ENCODE results near the gene SMIM9. TPM values are rescaled to one million over a fixed set of nuclear protein-coding genes. Genes with fewer than 3 reads are reported as not detected.
"Not testable (repeated sequence)": the region's sequence is repeated elsewhere in the genome, so short reads cannot be mapped to it uniquely, and the experiment has no call there.

The SMIM9 gene
- total and polyA plus RNA-seq, 4 donors = 0.28 TPM; not detected in 3

DNA sequence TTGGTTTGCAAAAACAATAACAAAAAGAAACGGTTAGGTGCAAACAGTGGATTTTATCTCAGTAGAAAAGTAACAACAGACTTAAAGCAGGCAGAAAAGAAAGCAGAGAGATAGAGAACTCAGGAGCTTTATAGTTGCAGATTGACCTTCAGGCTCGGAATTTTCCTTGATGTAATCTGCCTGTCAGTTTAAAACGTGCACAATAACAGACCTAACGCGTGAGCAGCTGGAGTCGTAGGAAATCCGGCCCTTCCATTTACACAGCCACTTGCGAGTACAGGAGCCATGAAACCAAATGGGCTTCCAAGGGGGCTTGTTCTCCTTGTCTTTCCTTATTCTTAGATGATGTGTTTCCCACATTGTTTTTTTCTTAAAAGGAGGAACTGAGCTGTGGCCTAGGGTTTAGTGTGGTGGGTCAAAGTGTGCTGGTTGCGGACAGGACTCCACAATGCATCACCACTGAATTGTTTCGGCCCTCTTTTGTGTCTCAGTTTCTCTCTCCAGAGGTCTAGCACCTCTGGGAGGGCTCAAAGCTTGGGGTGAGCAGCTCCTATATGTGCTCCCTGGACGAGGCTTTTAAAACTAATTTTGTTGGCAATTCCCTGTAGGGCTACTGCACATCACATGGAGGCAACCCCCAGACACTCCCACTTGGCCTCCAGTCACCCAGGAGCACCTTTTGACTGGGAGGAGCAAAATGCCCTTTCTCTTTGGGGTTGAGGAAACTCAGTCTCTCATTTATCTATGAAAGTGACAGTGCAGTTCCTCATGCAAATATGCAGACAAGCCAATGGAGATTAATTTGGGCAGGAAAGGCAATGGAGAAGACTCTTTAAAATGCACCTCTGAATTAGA is 15.3 kb downstream of the SMIM9 start:
- H3K9ac ChIP-seq (ENCODE audit: insufficient read depth in 1 of 2, low read length in 2 of 2) = no peak overlapping the region
- WGBS, 2 donors = 65 to 70% methylated on average over 10 to 11 of the region's 11 CpGs
- H3K27me3 ChIP-seq (ENCODE audit: control insufficient read depth in 3 of 3, insufficient read depth in 3 of 3, low read length in 2 of 3) = no peaks in the 10 kb centered on the region
- no peak overlapping the region for H3K4me3 ChIP-seq
- no peaks in the 10 kb centered on the region for H3K36me3 ChIP-seq (ENCODE audit: control insufficient read depth in 4 of 4, insufficient read depth in 4 of 4, low read length in 4 of 4)
- no peaks in the 10 kb centered on the region for H3K4me1 ChIP-seq (ENCODE audit: control insufficient read depth in 5 of 5, insufficient read depth in 5 of 5, low read length in 5 of 5)
- no peaks in the 10 kb centered on the region for H3K9me3 ChIP-seq (ENCODE audit: control insufficient read depth in 4 of 4, insufficient read depth in 3 of 4, low read length in 3 of 4)
- ATAC-seq (ENCODE audit: insufficient read depth, low FRiP score) (no peak), DNase-seq (peak in 1 of 3 donors; percentile 30)
- H3K27ac ChIP-seq (ENCODE audit: low read depth in 1 of 2, low read length in 1 of 2) = no peak overlapping the region
- TF ChIP-seq, protein P1, sequence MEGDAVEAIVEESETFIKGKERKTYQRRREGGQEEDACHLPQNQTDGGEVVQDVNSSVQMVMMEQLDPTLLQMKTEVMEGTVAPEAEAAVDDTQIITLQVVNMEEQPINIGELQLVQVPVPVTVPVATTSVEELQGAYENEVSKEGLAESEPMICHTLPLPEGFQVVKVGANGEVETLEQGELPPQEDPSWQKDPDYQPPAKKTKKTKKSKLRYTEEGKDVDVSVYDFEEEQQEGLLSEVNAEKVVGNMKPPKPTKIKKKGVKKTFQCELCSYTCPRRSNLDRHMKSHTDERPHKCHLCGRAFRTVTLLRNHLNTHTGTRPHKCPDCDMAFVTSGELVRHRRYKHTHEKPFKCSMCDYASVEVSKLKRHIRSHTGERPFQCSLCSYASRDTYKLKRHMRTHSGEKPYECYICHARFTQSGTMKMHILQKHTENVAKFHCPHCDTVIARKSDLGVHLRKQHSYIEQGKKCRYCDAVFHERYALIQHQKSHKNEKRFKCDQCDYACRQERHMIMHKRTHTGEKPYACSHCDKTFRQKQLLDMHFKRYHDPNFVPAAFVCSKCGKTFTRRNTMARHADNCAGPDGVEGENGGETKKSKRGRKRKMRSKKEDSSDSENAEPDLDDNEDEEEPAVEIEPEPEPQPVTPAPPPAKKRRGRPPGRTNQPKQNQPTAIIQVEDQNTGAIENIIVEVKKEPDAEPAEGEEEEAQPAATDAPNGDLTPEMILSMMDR (IDR thresholded peaks at IDR 0.05; ENCODE audit: control extremely low read depth, extremely low read depth) = no peak

DNA sequence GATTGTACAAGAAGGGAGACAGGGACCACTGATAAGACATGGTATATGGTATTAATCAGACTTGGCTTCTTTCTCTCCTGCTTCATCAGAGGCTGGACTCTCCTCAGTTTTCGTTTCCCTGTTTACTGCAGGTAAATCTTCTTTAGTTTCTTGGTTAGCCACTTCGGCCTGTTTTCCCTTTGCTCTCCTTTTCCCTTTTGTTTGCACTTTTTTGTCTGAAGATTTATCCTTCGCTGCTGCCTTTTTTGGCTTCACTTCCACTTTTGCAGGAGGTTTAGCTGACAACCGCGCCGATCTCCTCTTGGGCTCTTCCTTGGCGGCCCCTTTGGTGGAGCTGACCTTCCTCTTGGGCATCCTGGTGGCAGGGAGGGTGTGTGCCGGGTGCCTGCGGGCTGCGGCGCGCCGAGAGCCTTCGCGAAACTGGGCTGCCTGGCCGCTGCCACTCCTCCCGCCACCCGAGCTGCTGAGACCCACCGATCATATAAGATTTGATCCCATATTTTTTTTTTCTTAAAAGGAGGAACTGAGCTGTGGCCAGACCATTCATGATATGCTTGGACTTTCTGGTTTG is 17.3 kb downstream of the SMIM9 start:
- H3K9me3 ChIP-seq (ENCODE audit: control insufficient read depth in 4 of 4, insufficient read depth in 3 of 4, low read length in 3 of 4) = not testable (repeated sequence)

GRCh38 chrX:154816326-154816898 is 18.1 kb downstream of the SMIM9 start:
- not testable (repeated sequence) for H3K4me1 ChIP-seq (ENCODE audit: control insufficient read depth in 5 of 5, insufficient read depth in 5 of 5, low read length in 5 of 5); H3K27me3 ChIP-seq (ENCODE audit: control insufficient read depth in 3 of 3, insufficient read depth in 3 of 3, low read length in 2 of 3); H3K4me3 ChIP-seq; ATAC-seq (ENCODE audit: insufficient read depth, low FRiP score); H3K36me3 ChIP-seq (ENCODE audit: control insufficient read depth in 4 of 4, insufficient read depth in 4 of 4, low read length in 4 of 4); H3K9ac ChIP-seq (ENCODE audit: insufficient read depth in 1 of 2, low read length in 2 of 2); H3K27ac ChIP-seq (ENCODE audit: low read depth in 1 of 2, low read length in 1 of 2); H3K9me3 ChIP-seq (ENCODE audit: control insufficient read depth in 4 of 4, insufficient read depth in 3 of 4, low read length in 3 of 4); DNase-seq
- WGBS, 2 donors = 75 to 76% methylated on average over 4 of the region's 4 CpGs

More for the DNA sequence above, 17.3 kb downstream of the SMIM9 start:
- H3K27me3 ChIP-seq (ENCODE audit: control insufficient read depth in 3 of 3, insufficient read depth in 3 of 3, low read length in 2 of 3); ATAC-seq (ENCODE audit: insufficient read depth, low FRiP score); H3K27ac ChIP-seq (ENCODE audit: low read depth in 1 of 2, low read length in 1 of 2); DNase-seq; H3K4me1 ChIP-seq (ENCODE audit: control insufficient read depth in 5 of 5, insufficient read depth in 5 of 5, low read length in 5 of 5); H3K4me3 ChIP-seq; H3K36me3 ChIP-seq (ENCODE audit: control insufficient read depth in 4 of 4, insufficient read depth in 4 of 4, low read length in 4 of 4); H3K9ac ChIP-seq (ENCODE audit: insufficient read depth in 1 of 2, low read length in 2 of 2): not testable (repeated sequence)
- 92 to 99% methylated on average over 13 to 19 of the region's 19 CpGs for WGBS, 2 donors

DNA sequence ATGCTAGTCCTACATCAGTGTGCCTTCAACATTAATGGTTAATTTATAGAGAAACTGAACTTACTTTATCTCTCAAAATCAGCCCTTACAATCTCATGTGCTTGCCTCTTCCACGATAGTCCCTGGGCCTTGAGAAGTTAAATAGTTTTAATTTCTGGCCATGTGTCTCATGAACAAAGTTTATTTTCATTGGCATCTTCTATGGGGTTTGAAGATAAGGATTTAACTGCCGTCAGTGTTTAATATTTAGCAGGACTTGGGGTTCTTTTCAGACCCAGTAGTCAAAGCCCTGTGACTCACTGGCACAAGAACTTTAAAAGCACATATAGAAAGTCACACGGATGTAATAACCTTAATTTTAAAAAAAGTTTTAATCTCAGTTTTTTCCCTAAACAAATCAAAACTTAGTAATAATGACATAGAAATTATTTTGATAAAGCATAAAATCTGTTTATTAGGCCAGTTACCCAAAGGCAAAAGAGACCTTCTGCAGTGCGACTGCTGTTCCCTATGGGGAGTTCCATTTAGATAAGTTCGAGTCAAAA is 19.1 kb downstream of the SMIM9 start:
- ATAC-seq (ENCODE audit: insufficient read depth, low FRiP score) = no peak
- DNase-seq = no peak
- TF ChIP-seq, protein P1 (IDR thresholded peaks at IDR 0.05; ENCODE audit: control extremely low read depth, extremely low read depth) = no peak
- Histone ChIP-seq H3K4me3 (no peak overlapping the region), H3K4me1 (ENCODE audit: control insufficient read depth in 5 of 5, insufficient read depth in 5 of 5, low read length in 5 of 5) (no peaks in the 10 kb centered on the region), H3K9ac (ENCODE audit: insufficient read depth in 1 of 2, low read length in 2 of 2) (no peak overlapping the region), H3K36me3 (ENCODE audit: control insufficient read depth in 4 of 4, insufficient read depth in 4 of 4, low read length in 4 of 4) (no peaks in the 10 kb centered on the region), H3K27me3 (ENCODE audit: control insufficient read depth in 3 of 3, insufficient read depth in 3 of 3, low read length in 2 of 3) (no peaks in the 10 kb centered on the region), H3K27ac (ENCODE audit: low read depth in 1 of 2, low read length in 1 of 2) (no peak overlapping the region), H3K9me3 (ENCODE audit: control insufficient read depth in 4 of 4, insufficient read depth in 3 of 4, low read length in 3 of 4) (no peaks in the 10 kb centered on the region)
- 69 to 89% methylated on average over 5 of the region's 5 CpGs for whole genome bisulfite sequencing, 2 donors
